ENCODE results near the gene CLEC16A.

GRCh38 chr16:11049396-11050059 is 105.2 kb downstream of the CLEC16A start:
- TF ChIP-seq RBFOX2 (IDR thresholded peaks at IDR 0.05; ENCODE audit: low read depth, low read length) (no peak), CEBPB (tag; IDR thresholded peaks at IDR 0.05) (no peak), NRF1 (conservative IDR thresholded peaks at IDR 0.05 in 1 of 2, IDR thresholded peaks at IDR 0.05 in 1 of 2) (no peak), ZNF655 (CRISPR knock-in tag; IDR thresholded peaks at IDR 0.05) (no peak), TAF1 (IDR thresholded peaks at IDR 0.05; ENCODE audit: control insufficient read depth, extremely low read depth, insufficient read depth, low read length, severe bottlenecking) (no peak), RAD21 (CRISPR knock-in tag; conservative IDR thresholded peaks at IDR 0.05 in 1 of 2, IDR thresholded peaks at IDR 0.05 in 1 of 2) (no peak), MYBL2 (IDR thresholded peaks at IDR 0.05; ENCODE audit: low read depth) (no peak), MYBL2 (CRISPR knock-in tag; IDR thresholded peaks at IDR 0.05; ENCODE audit: borderline replicate concordance) (no peak)

Measured in K562 (cell line).